SKM-1 treated with dmso at 0.1 percent for 144 hours (cell line): ENCODE data around the gene G6PC2.
A peak's percentile ranks its signal among the peaks of the same experiment; 100 is the strongest.

Source experiments
- DNase-seq: peaks from one replicate; lab custom pipeline; 2025; ENCODE audit not compliant: unreplicated experiment; lab: John Stamatoyannopoulos, UW

The G6PC2 gene

DNA sequence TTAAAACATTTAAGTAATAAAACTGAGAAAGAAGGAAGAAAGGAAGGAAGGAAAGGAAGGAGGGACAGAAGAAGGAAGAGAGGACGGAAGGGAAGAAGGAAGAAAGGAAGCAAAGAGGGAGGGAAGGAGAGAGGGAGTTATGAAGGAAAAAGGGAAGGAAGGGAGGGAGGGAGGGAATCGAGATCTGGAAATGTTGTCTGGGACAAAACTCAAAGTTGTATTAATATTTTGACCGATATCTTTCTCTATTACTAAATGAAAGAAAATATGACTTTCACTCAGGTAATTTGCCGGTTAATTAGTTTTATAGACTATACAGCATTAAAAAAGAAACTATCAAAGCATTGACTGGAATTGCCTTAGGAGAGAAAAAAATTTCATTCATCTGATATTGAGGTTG is 44.4 kb downstream of the G6PC2 start:
- DNase-seq = no peak

DNA sequence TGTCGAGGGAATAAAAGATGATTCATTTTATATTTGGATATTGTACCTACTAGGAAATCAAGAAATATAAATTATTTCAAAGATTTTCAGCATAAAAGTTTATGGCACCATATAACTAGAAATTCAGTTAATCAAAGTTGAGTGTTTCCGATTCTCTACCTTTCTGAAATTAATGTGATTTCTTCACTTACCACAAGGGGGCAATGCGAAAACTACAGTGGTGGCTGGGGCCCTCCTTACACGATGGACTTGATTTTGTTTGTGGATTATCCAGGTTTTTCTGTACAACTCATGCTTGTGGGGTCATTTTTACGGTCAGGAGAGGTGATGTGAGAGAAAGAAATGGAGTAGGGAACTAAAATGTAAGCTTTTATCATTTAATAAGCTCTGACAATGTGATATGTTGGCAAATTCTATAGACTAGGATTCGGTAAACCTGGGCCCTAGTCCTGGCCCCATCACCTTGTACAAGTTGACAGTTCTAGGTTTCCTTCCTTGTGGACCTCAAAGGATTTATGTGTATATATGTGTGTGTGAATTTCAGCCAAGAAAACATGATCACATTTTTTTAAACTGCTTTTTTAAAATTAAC is 47.6 kb downstream of the G6PC2 start:
- peak; percentile 39 for DNase-seq

GRCh38 chr2:168949324-168949723 is 48.2 kb downstream of the G6PC2 start:
- no peak for DNase-seq

- no peak for DNase-seq
Measured at GRCh38 chr2:168951871-168952270, 50.8 kb downstream of the G6PC2 start.

DNA sequence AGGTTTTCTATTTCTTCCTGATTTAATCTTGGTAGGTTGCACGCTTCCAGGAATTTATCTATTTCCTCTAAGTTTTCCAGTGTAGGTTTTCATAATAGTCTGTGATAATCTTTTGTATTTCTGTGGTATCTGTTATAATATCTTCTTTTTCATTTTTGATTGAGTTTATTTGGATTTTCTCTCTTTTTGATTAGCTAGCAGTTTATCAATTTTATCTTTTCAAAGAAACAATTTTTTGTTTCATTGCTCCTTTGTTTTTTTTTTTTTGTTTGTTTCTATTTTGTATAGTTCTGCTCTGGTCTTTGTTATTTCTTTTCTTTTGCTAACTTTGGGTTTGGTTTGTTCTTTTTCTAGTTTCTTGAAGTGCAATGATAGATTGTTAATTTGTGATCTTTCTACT is 51.3 kb downstream of the G6PC2 start:
- no peak for DNase-seq

DNA sequence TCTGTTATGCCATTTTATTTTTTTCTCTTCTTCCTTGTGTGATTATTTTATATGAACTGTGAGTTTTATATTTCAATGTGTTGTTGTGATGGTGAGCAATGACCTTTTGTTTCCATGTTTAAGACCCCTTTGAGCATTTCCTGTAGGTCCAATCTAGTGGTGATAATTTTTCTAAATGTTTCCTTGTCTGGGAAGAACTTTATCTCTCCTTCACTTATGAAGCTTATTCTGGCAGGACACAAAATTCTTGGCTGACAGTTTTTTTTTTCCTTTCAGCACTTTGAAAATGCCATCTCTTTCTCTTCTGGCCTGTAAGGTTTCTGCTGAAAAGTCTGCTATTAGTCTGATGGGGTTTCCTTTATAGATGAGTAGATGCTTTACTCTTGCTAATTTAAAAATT is 53.2 kb downstream of the G6PC2 start:
- DNase-seq = no peak

DNA sequence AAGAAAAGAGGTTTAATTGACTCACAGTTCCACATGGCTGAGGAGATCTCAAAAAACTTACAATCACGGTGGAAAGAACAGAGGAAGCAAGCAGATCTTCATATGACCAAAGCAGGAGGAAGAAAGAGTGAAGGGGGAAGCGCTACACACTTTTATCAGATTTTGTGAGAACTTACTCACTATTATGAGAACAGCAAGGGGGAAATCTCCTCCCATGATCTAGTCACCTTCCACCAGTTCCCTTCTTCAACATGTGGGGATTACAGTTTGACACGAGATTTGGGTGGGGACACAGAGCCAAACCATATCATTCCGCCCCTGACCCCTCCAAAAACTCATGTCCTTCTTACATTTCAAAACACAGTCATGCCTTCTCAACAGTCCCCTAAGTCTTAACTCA is 54.2 kb downstream of the G6PC2 start:
- DNase-seq = no peak

DNA sequence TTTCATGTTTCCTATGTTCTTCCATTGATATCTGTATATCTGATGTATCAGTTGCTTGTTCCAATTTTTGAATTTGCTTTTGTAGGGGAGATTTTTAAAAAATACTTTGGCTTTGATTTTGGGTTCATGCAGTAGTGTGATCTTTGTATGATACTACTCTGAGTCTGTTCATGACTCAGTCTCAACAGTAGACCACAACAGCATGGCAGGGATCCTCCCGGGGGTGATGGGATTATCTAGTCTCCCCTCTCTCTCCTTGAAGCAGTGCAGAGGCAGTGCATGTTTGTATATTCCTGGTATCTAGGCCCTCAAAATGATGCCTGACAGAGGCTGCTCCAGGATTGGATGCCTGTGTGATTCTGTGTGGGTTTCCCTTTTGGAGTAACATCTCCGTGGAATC is 55.3 kb downstream of the G6PC2 start:
- DNase-seq = no peak
